ENCODE data around the gene CFAP61. TPM values are rescaled to one million over a fixed set of nuclear protein-coding genes. Genes with fewer than 3 reads are reported as not detected.
"Not testable (repeated sequence)": the region's sequence is repeated elsewhere in the genome, so short reads cannot be mapped to it uniquely, and the experiment has no call there.

Gene CFAP61
- not detected in 2 replicates for total RNA-seq

GRCh38 chr20:20052074-20052970, at the start of gene CFAP61, which contains the start of gene CRNKL1:
Gene CFAP61, plus strand, starts transcription at chr20:20052532. Its CDS starts 4,122 bp downstream, at chr20:20056654.
Gene CRNKL1, minus strand, starts transcription at chr20:20052466. Its CDS starts 124 bp downstream, at chr20:20052342.
- intact Hi-C loops (cut with micrococcal nuclease) = loop anchor here (1.0 to 10.0 kb wide), 4 partner anchors 35 to 1250 kb away; partner anchors contain the start of genes KIZ, NAA20, RALGAPA2 and XRN2

- intact Hi-C loops (cut with micrococcal nuclease) = no loop called here
Measured at GRCh38 chr20:20003031-20003954, 49.0 kb upstream of the CFAP61 start.

- intact Hi-C loops (cut with micrococcal nuclease) = not testable (repeated sequence)
Measured at GRCh38 chr20:20003955-20004322, 48.4 kb upstream of the CFAP61 start.

- intact Hi-C loops (cut with micrococcal nuclease) = no loop called here
Measured at GRCh38 chr20:20005342-20005741, 47.0 kb upstream of the CFAP61 start.

GRCh38 chr20:20009784-20010253, 42.5 kb upstream of the CFAP61 start:
- intact Hi-C loops (cut with micrococcal nuclease) = loop anchor here (10.0 kb wide), 1 partner anchor 1515 kb away; the partner anchor contains the start of gene RBBP9

GRCh38 chr20:20010639-20011500, 41.5 kb upstream of the CFAP61 start:
- intact Hi-C loops (cut with micrococcal nuclease) = loop anchor here (10.0 kb wide), 1 partner anchor 1516 kb away; the partner anchor contains the start of gene RBBP9

- intact Hi-C loops (cut with micrococcal nuclease) = loop anchor here (10.0 kb wide), 1 partner anchor 1518 kb away; the partner anchor contains the start of gene RBBP9
Measured at GRCh38 chr20:20012541-20012940, 39.8 kb upstream of the CFAP61 start.

- intact Hi-C loops (cut with micrococcal nuclease) = loop anchor here (5.0 to 10.0 kb wide), 2 partner anchors 698 to 1520 kb away; partner anchors contain the start of genes RALGAPA2 and RBBP9
Measured at GRCh38 chr20:20014659-20015058, 37.7 kb upstream of the CFAP61 start.

- intact Hi-C loops (cut with micrococcal nuclease) = loop anchor here (1.0 to 10.0 kb wide), 3 partner anchors 35 to 1522 kb away; partner anchors contain the start of genes CFAP61, CRNKL1, RALGAPA2 and RBBP9
Measured at GRCh38 chr20:20017001-20017843, 35.1 kb upstream of the CFAP61 start, which contains the start of gene NAA20. Gene NAA20, plus strand, starts transcription at chr20:20017362. Its CDS starts 35 bp downstream, at chr20:20017397.

- intact Hi-C loops (cut with micrococcal nuclease) = loop anchor here (1.0 to 10.0 kb wide), 3 partner anchors 34 to 1523 kb away; partner anchors contain the start of genes CFAP61, CRNKL1, RALGAPA2 and RBBP9
Measured at GRCh38 chr20:20017844-20018185, 34.5 kb upstream of the CFAP61 start.

- intact Hi-C loops (cut with micrococcal nuclease) = loop anchor here (5.0 to 10.0 kb wide), 2 partner anchors 694 to 1524 kb away; partner anchors contain the start of genes RALGAPA2 and RBBP9
Measured at GRCh38 chr20:20018366-20018765, 34.0 kb upstream of the CFAP61 start.

GRCh38 chr20:20019123-20019522, 33.2 kb upstream of the CFAP61 start:
- intact Hi-C loops (cut with micrococcal nuclease) = loop anchor here (5.0 to 10.0 kb wide), 2 partner anchors 693 to 1524 kb away; partner anchors contain the start of genes RALGAPA2 and RBBP9

GRCh38 chr20:20020908-20021307, 31.4 kb upstream of the CFAP61 start:
- intact Hi-C loops (cut with micrococcal nuclease) = no loop called here

GRCh38 chr20:20021835-20022234, 30.5 kb upstream of the CFAP61 start:
- intact Hi-C loops (cut with micrococcal nuclease) = no loop called here

GRCh38 chr20:20022498-20022897, 29.8 kb upstream of the CFAP61 start:
- intact Hi-C loops (cut with micrococcal nuclease) = no loop called here

- intact Hi-C loops (cut with micrococcal nuclease) = no loop called here
Measured at GRCh38 chr20:20023395-20023794, 28.9 kb upstream of the CFAP61 start.

GRCh38 chr20:20024942-20025341, 27.4 kb upstream of the CFAP61 start:
- intact Hi-C loops (cut with micrococcal nuclease) = no loop called here

- intact Hi-C loops (cut with micrococcal nuclease) = no loop called here
Measured at GRCh38 chr20:20027284-20027683, 25.0 kb upstream of the CFAP61 start.

GRCh38 chr20:20031790-20032189, 20.5 kb upstream of the CFAP61 start:
- intact Hi-C loops (cut with micrococcal nuclease) = no loop called here

All from T-helper 2 cell treated with Interferon-gamma antibody and Interleukin-4, amounts not matched to agents 100 ng/mL and 5 ng/mL, for 36 hours (primary cell).